ENCODE measurements around the gene ASPM. TPM values are rescaled to one million over a fixed set of nuclear protein-coding genes. Genes with fewer than 3 reads are reported as not detected.

The ASPM gene
- total RNA-seq, 4 donors from 2014 or later, result 2.8 to 7.0 (median 4.2) TPM

DNA sequence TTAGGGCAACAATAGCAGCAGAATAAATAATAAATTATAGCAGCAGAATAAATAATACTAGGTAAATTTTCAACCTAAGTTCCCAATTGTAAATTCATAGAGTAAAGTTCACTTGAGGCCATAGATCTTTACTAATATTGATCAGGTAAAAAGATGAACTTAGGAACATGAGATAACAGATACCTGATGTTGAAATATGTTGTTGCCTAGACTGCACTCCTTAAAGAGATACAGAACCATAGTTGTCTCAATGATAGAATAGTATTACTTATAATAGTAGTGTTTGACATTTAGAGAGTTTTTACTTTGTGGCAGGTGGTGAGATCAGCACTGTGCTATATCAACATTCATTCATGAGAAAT lies 79.0 kb downstream of the ASPM start:
- intact Hi-C loops (cut with DNase I; ENCODE audit: low total_unique reads), result no loop called here
- H3K4me3 ChIP-seq (ENCODE audit: low read depth, poor library complexity, severe bottlenecking), result no peak overlapping the region
- DNase-seq (ENCODE audit: low spot score in 2 of 2), result no peak
- TF ChIP-seq POLR2A (IDR thresholded peaks at IDR 0.05), result no peak
- TF ChIP-seq, protein P1, sequence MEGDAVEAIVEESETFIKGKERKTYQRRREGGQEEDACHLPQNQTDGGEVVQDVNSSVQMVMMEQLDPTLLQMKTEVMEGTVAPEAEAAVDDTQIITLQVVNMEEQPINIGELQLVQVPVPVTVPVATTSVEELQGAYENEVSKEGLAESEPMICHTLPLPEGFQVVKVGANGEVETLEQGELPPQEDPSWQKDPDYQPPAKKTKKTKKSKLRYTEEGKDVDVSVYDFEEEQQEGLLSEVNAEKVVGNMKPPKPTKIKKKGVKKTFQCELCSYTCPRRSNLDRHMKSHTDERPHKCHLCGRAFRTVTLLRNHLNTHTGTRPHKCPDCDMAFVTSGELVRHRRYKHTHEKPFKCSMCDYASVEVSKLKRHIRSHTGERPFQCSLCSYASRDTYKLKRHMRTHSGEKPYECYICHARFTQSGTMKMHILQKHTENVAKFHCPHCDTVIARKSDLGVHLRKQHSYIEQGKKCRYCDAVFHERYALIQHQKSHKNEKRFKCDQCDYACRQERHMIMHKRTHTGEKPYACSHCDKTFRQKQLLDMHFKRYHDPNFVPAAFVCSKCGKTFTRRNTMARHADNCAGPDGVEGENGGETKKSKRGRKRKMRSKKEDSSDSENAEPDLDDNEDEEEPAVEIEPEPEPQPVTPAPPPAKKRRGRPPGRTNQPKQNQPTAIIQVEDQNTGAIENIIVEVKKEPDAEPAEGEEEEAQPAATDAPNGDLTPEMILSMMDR (IDR thresholded peaks at IDR 0.05), result no peak

DNA sequence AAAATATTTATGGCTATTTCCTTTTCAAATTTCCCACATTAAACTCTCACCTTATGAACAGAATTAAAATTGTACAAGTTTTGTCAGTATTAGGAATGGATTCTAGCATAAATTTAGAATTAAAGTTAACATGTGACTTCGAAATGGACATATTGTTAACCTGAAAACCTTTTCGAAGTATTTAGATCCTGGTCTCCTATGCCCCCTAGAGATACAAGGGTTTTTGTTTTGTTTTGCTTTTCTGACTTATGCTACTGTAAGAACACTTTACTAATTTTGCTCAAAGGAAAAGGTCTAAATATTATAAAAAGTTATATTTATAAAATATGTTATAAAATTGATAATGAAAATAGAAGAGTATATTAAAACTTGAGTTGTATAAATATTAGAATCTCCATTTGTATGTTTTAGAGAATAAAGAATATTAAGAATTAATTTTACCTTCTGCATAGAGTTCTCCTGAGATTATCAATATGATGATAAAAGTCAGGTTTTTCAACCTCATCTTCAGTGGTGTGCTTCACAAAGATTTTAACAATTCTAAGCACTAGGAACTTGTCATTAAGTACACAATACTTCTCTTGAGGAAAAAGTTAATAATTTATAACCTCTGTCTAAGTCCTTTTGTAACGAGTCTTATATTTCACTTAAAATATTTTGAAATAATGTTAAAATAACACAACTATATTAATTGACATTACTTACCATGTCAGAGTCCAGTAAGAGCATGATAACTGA lies 79.6 kb downstream of the ASPM start, which contains the start of gene F13B:
Gene F13B (minus strand): TSS at position 542 of the 738 bp plus-strand sequence. CDS start 37 bp downstream, at position 505.
- H3K4me3 ChIP-seq (ENCODE audit: low read depth, poor library complexity, severe bottlenecking), result no peak within 1 kb of the TSS
- TF ChIP-seq POLR2A (IDR thresholded peaks at IDR 0.05), result no peak
- TF ChIP-seq, protein P1 (IDR thresholded peaks at IDR 0.05), result no peak
- DNase-seq (ENCODE audit: low spot score in 2 of 2), result no peak
- WGBS, 2 donors, result 83 to 86% methylated on average over 3 of the region's 3 CpGs
- intact Hi-C loops (cut with DNase I; ENCODE audit: low total_unique reads), result no loop called here

DNA sequence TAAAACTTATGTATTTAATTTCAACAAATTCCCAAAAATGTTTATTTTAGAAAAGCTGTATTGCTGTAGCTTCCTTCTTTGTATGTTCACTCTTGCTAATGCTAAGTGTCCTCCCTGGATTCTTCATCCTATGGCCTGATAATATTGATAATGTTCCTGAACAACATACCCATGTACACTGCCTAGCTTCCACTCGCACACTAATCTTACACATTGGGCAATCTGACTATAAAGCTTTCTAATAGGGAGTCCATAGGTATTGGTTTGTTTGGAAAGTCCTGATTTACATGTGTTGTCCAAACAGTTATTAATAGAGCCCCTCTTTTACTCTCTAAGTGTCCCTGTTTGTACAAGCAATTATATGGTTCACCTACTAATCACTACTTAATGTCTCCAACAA lies 80.2 kb downstream of the ASPM start:
- 89 to 95% methylated on average over 1 of the region's 1 CpG for WGBS, 2 donors
- intact Hi-C loops (cut with DNase I; ENCODE audit: low total_unique reads), result no loop called here
- TF ChIP-seq, protein P1 (IDR thresholded peaks at IDR 0.05), result no peak
- TF ChIP-seq POLR2A (IDR thresholded peaks at IDR 0.05), result no peak
- no peak overlapping the region for H3K4me3 ChIP-seq (ENCODE audit: low read depth, poor library complexity, severe bottlenecking)
- DNase-seq (ENCODE audit: low spot score in 2 of 2), result no peak

DNA sequence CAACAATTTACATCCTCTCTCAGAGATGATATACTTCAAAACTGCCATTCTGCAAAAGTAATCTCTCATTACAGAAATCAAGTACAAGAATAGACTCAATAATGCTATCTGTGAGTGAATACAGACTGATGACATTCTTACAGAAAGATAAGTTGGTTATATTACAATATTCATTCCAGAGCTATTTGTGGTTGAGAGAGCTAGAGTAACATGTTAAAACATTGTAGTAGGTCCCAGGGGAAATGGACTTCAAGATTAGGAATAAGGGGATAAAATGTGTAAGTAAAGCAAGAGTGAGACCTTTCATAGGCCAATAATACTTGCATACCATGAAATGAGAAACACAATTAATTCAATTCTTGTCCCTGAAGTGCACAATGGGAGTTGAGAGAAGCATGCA lies 80.9 kb downstream of the ASPM start:
- TF ChIP-seq, protein P1 (IDR thresholded peaks at IDR 0.05), result no peak
- no peak for TF ChIP-seq POLR2A (IDR thresholded peaks at IDR 0.05)
- intact Hi-C loops (cut with DNase I; ENCODE audit: low total_unique reads), result no loop called here
- no peak for DNase-seq (ENCODE audit: low spot score in 2 of 2)
- H3K4me3 ChIP-seq (ENCODE audit: low read depth, poor library complexity, severe bottlenecking), result no peak overlapping the region

DNA sequence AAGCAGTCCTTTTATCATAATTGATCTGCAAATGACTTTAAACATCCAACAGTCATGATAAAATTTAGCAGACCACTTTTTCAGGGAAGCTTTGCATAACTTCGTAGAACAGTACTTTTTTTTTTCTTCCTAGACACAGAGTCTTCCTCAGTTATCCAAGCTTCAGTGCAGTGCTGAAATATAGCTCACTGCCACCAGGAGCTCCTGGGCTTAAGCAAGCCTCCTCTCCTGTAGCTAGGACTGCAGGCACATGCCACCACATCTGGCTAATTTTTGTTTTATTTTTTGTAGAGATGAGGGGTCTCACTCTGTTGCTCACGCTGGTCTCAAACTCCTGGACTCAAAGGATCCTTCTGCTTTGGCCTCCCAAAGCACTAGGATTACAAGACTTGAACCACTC lies 83.3 kb downstream of the ASPM start:
- no peak overlapping the region for H3K4me3 ChIP-seq (ENCODE audit: low read depth, poor library complexity, severe bottlenecking)
- intact Hi-C loops (cut with DNase I; ENCODE audit: low total_unique reads), result no loop called here
- WGBS, 2 donors, result 75 to 83% methylated on average over 2 of the region's 2 CpGs
- TF ChIP-seq, protein P1 (IDR thresholded peaks at IDR 0.05), result no peak
- TF ChIP-seq POLR2A (IDR thresholded peaks at IDR 0.05), result no peak
- DNase-seq (ENCODE audit: low spot score in 2 of 2), result no peak

DNA sequence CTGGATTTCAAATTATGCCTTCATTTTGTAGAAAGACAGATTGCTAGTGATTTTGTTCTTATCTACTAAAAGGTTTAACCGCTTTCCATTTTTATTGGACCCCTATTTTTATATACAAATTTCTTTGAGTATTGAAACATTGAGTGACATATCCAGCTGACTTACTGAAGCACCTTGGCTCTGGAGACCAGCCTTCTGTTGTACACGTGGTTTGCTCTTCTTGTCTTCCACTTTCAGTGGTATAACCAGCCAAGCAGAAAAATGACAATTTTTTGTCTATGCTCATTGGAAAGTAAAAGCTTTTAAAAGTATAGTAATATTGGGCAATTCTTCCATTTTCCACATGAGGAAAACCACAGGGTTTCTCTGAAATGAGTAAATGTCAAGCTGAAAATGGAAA lies 83.8 kb downstream of the ASPM start:
- intact Hi-C loops (cut with DNase I; ENCODE audit: low total_unique reads), result no loop called here
- no peak for DNase-seq (ENCODE audit: low spot score in 2 of 2)
- TF ChIP-seq, protein P1 (IDR thresholded peaks at IDR 0.05), result no peak
- no peak for TF ChIP-seq POLR2A (IDR thresholded peaks at IDR 0.05)
- H3K4me3 ChIP-seq (ENCODE audit: low read depth, poor library complexity, severe bottlenecking), result no peak overlapping the region
- 75 to 76% methylated on average over 2 of the region's 2 CpGs for WGBS, 2 donors
